ENCODE data around the gene RPS6KB1. TPM values are rescaled to one million over a fixed set of nuclear protein-coding genes. Genes with fewer than 3 reads are reported as not detected.
"Not testable (repeated sequence)": the region's sequence is repeated elsewhere in the genome, so short reads cannot be mapped to it uniquely, and the experiment has no call there.

RPS6KB1 gene
- total RNA-seq, result 67.9 and 69.7 TPM in 2 replicates

- intact Hi-C loops (cut with micrococcal nuclease), result loop anchor here (1.0 to 10.0 kb wide), 13 partner anchors 46 to 738 kb away; partner anchors contain the start of genes APPBP2, CLTC, DHX40 and HEATR6
Measured at GRCh38 chr17:59892924-59893675, at the start of gene RPS6KB1, which contains the start of gene TUBD1. RPS6KB1 (plus strand) TSS chr17:59893121; CDS start chr17:59893185, 64 bp downstream. TUBD1 (minus strand) TSS chr17:59892943; CDS start chr17:59891002, 1,941 bp downstream.

DNA sequence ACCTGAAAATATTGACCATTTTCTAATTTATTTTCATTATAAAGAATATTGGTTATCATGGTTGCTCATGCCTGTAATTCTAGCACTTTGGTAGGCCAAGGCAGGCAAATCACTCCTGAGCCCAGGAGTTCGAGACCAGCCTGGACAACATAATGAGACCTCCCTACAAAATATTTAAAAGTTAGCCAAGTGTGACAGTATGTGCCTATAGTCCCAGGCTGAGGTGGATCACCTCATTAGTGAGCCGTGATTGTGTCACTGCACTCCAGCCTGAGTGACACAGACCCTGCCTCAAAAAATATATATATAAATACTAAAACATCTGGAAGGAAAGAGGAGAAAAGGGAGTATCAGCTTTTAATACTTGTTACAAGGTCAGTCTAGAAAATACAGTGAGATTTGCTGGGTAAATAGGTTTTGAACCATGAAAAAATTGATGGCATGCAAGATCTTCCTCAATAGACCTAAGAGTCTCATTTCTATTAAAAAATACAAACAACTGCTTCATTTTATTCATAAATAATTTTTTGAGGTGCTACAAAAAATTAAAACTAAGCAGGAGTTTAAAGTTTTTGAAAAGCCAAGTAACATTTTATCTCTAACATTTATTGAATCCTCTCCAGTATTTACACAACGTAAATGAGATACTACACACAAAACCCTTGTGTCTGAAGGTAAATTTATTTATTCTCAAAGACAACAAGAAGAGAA, 47.9 kb upstream of the RPS6KB1 start:
- intact Hi-C loops (cut with micrococcal nuclease), result loop anchor here (5.0 kb wide), 1 partner anchor 192 kb away; no protein-coding TSS in a partner anchor

- intact Hi-C loops (cut with micrococcal nuclease), result loop anchor here (1.0 to 5.0 kb wide), 3 partner anchors 47 to 192 kb away; partner anchors contain the start of genes RPS6KB1 and TUBD1
Measured at GRCh38 chr17:59845595-59846393, 47.1 kb upstream of the RPS6KB1 start.

DNA sequence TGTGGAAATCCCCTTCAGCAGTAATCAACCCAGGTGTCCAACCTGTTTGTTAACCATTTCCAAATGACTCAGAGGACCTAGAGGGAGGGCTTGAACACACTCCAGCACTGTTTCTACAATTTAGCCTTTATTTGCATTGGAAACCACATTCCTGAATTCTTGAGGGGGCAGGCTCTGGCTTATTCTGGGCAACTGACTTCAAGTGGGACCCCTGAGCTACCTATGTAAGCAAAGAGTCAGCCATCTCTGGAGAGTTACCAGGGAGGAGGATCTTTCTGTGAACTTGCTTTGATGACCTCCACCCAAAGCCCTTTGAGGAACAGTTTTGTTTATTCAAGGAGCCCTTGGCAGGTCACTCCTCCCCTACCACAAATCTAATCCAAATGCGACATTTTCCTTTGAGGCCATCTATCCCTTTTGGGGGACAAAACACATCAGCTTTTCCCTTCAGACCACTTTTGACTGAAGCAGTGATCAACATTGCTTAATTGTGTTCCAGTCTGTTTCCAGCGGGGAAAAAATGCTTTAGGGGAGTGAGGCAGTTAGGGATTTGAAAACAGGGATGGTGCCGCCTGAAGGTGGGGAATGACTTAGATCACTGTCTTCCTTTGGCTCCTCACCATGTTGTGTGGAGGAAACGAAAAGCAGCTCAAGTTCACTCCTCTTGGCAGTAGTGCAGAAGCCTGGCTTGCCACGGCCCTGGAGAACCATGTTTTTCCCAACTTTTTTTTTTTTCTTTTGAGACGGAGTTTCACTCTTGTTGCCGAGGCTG, 46.3 kb upstream of the RPS6KB1 start:
- intact Hi-C loops (cut with micrococcal nuclease), result loop anchor here (1.0 to 5.0 kb wide), 3 partner anchors 46 to 191 kb away; partner anchors contain the start of genes RPS6KB1 and TUBD1

DNA sequence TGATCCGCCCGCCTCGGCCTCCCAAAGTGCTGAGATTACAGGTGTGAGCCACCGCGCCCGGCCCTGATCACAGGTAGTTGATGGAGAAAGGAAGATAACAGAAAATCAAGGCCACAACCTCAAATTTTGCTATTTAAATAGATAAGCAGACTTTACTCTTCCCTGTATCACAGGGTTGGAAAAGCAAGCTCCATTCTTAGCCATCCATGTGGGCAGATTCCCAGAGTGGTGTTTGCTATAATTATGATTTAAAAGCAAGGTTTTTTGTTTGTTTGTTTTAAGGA, 44.6 kb upstream of the RPS6KB1 start:
- intact Hi-C loops (cut with micrococcal nuclease), result loop anchor here (5.0 kb wide), 1 partner anchor 189 kb away; no protein-coding TSS in a partner anchor

DNA sequence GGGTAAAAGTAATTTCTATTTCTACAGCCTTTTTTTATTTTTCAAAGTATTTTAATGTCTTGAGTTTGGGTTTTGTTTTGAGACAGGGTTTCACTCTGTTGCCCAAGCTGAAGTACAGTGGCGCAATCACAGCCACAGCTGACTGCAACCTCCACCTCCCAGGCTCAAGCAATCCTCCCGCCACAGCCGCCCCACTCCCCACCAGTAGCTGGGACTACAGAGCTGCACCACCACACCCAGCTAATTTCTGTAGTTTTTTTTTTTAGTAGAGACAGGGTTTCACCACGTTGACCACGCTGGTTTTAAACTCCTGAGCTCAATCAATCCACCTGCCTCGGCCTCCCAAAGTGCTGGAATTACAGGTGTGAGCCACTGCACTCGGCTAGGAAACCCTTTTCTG, 44.1 kb upstream of the RPS6KB1 start:
- intact Hi-C loops (cut with micrococcal nuclease), result loop anchor here (5.0 kb wide), 1 partner anchor 189 kb away; no protein-coding TSS in a partner anchor

GRCh38 chr17:59850311-59850710, 42.6 kb upstream of the RPS6KB1 start:
- intact Hi-C loops (cut with micrococcal nuclease), result not testable (repeated sequence)

DNA sequence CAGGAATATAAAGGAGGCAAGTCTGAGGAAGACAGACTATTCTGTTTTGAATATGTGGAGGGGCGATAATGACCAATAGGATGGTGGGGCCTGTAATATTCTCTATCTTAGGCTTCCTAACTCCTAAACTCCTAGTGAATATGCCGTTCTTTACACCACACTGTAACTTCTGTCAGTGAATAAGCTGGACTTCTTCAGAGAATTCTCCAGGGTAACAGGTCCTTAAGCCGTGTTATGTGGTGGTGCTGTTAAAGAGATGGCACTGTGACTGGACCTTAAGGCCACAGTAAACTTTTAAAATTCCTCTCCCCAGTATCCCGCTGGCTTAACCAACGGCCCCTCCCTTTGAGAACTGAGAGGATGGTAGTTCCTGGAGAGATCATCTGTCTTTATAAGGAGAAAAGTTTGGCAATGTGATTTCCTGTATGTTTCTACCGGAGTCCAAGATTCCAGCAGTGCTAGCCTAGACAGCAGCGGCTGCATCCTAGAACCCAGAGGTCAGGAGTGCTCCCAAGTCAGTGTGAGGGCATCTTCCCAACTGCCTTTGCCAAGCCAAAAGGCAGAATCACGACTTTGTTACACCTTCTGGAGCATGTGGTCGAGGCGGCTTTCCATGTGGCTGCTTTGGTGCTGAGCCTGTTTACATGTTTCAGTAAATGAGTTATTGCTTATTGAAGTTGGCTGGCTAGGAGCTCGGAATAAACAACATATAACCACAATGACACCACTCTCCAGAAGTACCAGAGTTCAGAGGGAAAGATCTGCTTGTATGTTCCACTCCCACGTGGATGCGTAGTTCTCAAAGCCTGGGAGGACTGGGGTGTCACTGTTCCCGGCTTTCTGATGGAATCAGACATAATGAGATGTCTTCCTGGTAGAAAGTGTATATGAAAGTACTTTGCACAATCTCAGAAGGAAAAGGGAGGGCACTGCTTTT, 41.2 kb upstream of the RPS6KB1 start:
- intact Hi-C loops (cut with micrococcal nuclease), result loop anchor here (2.0 kb wide), 2 partner anchors 15 to 329 kb away; no protein-coding TSS in a partner anchor

DNA sequence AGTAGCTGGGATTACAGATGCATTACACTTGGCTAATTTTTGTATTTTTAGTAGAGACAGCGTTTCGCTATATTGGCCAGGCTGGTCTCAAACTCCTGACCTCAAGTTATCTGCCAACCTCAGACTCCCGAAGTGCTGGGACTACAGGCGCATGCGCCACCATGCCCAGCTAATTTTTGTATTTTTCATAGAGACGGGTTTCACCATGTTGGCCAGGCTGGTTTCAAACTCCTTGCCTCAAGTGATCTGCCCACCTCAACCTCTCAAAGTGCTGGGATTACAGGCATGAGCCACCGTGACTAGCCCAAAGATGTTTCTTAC, 40.1 kb upstream of the RPS6KB1 start:
- intact Hi-C loops (cut with micrococcal nuclease), result loop anchor here (1.0 to 2.0 kb wide), 3 partner anchors 16 to 330 kb away; no protein-coding TSS in a partner anchor

DNA sequence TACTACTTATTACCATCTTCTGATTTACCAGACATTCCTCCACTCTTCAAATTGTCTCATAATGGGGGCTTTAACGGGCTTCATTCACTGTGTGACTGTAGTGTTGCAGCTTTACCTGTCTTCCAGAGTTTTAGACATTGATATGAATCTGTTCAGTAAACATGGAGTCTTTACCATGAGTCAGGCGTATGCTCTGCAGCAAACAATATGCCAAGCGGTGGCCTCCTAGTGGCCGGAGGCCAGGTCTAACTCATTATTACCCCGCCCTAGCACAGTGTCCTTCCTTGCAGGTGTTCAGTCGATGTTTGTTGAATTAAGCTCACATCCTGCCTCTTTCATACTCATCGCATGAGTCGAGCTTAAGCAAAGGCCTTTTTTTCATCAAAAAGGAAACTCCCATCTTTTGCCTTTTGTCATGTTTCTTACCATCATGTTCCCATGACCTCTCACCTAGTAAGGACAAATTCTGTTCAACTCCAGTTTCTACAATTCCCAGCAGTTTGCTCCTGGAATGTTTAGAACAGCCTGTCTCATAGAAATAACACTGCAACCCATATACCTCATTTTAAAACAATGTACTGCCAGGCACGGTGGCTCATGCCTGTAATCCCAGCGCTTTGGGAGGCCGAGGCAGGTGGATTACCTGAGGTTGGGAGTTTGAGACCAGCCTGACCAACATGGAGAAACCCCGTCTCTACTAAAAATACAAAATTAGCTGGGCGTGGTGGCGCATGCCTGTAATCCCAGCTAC, 39.6 kb upstream of the RPS6KB1 start:
- intact Hi-C loops (cut with micrococcal nuclease), result loop anchor here (1.0 to 2.0 kb wide), 3 partner anchors 17 to 331 kb away; no protein-coding TSS in a partner anchor

DNA sequence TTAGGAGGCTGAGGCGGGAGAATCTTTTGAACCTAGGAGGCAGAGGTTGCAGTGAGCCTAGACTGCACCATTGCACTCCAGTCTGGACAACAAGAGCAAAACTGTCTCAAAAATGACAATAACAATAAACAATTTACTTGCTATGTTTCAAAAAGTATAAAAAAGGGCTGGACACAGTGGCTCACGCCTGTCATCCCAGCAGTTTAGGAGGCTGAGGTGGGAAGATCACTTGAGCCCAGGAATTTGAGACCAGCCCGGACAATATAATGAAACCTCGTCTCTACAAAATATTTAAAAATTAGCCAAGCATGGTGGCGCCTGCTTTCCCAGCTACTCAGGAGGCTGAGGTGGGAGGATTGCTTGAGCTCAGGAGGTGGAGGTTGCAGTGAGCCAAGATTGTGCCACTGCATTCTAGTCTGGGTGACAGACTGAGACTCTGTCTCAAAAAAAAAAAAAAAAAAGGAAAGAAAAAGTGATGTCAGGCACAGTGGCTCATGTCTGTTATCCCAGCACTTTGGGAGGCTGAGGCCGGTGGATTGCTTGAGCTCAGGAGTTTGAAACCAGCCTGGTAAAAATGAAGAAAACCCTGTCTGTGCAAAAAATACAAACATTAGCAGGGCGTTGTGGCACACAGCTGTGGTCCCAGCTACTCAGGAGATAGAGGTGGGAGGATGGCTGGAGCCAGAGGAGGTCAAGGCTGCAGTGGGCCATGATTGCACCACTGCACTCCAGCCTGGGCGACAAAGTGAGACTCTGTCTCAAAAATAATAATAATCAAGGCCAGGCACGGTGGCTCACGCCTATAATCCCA, 38.8 kb upstream of the RPS6KB1 start:
- intact Hi-C loops (cut with micrococcal nuclease), result loop anchor here (1.0 to 2.0 kb wide), 3 partner anchors 17 to 331 kb away; no protein-coding TSS in a partner anchor

GRCh38 chr17:59856859-59857794, 35.8 kb upstream of the RPS6KB1 start:
- intact Hi-C loops (cut with micrococcal nuclease), result no loop called here

DNA sequence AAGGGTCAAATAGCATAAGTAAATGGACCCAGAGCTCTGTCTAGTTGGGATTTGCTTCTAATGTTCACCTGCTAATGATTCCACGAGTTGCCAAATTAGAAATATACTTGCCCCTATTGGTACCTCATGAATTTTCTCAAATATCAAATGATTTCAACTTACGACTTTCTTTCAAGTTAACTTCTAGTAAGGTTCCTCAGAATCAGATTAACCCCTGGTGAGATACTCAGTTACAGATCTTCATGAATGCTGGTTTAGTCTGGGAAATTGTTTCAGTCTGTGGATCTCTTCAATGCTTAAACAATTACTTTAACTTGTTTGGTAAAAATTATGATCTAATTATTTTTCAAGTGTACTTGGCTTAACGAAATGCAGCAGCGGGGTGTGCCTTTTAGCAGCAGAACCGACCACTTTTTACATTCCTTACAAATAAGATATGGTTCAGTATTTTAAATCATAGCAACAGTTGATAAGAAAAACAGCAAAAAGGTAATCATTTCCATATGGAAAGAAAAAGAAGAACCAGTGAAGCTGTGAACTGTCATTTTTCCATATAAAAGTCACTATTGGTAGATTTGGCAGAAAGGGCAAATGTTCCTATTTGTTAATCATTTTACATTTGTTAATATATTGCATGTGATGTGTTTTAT, 34.6 kb upstream of the RPS6KB1 start:
- intact Hi-C loops (cut with micrococcal nuclease), result loop anchor here (2.0 kb wide), 1 partner anchor 337 kb away; no protein-coding TSS in a partner anchor

DNA sequence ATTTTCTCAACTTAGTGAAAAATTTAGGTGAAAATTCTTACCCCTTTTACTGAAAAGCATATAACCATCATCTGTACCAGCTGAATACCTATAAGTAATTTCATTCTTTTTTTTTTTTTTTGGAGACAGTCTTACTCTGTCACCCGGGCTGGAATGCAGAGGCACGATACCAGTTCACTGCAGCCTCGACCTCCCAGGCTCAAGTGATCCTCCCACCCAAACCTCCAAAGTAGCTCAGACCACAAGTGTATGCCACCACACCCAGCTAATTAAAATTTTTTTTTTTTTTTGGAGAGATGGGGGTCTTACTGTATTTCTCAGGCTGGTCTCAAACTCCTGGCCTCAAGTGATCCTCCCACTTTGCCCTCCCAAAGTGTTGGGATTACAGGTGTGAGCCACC, 34.0 kb upstream of the RPS6KB1 start:
- intact Hi-C loops (cut with micrococcal nuclease), result loop anchor here (1.0 to 2.0 kb wide), 6 partner anchors 16 to 338 kb away; partner anchors contain the start of genes PTRH2 and VMP1

- intact Hi-C loops (cut with micrococcal nuclease), result loop anchor here (1.0 to 2.0 kb wide), 6 partner anchors 16 to 339 kb away; partner anchors contain the start of genes PTRH2 and VMP1
Measured at GRCh38 chr17:59859444-59860025, 33.4 kb upstream of the RPS6KB1 start.

All from T-helper 1 cell treated with Interleukin-12 subunit alpha and Interleukin-12 subunit beta and Interleukin-4 antibody, amounts not matched to agents 30 ng/mL and 1 ng/mL, for 36 hours (primary cell).